HG03558 (cell line): ENCODE data around the gene GABRD.

Experiments
- ATAC-seq: cut with Tn5 transposase; IDR thresholded peaks from one replicate; pipeline ENCODE4 v1.9.1; 2021; ENCODE audit warnings: moderate number of reproducible peaks; ENCODE audit not compliant: unreplicated experiment; ENCODE audit errors: extremely low read depth

GABRD gene

GRCh38 chr1:1984560-1985070 is 34.5 kb upstream of the GABRD start:
- no peak for ATAC-seq

- no peak for ATAC-seq
Observed at GRCh38 chr1:1985375-1986050, 33.6 kb upstream of the GABRD start.

GRCh38 chr1:1986451-1987141 is 32.5 kb upstream of the GABRD start:
- no peak for ATAC-seq

GRCh38 chr1:1987142-1987510 is 32.0 kb upstream of the GABRD start:
- no peak for ATAC-seq

GRCh38 chr1:1988061-1988945 is 30.8 kb upstream of the GABRD start:
- ATAC-seq = no peak

GRCh38 chr1:1989102-1989542 is 30.0 kb upstream of the GABRD start:
- ATAC-seq = no peak

- ATAC-seq = no peak
Observed at GRCh38 chr1:1989789-1990188, 29.4 kb upstream of the GABRD start.

- no peak for ATAC-seq
Observed at GRCh38 chr1:1990222-1990621, 28.9 kb upstream of the GABRD start.

GRCh38 chr1:1994536-1994935 is 24.6 kb upstream of the GABRD start:
- no peak for ATAC-seq

GRCh38 chr1:1996207-1996651 is 22.9 kb upstream of the GABRD start:
- no peak for ATAC-seq

- ATAC-seq = no peak
Observed at GRCh38 chr1:1997576-1997975, 21.6 kb upstream of the GABRD start.

GRCh38 chr1:2000432-2000831 is 18.7 kb upstream of the GABRD start:
- ATAC-seq = no peak

- no peak for ATAC-seq
Observed at GRCh38 chr1:2000850-2001249, 18.3 kb upstream of the GABRD start.

GRCh38 chr1:2001773-2002411 is 17.3 kb upstream of the GABRD start:
- ATAC-seq = no peak

GRCh38 chr1:2003541-2004131 is 15.5 kb upstream of the GABRD start, which contains the start of gene CFAP74:
TSS of gene CFAP74 (minus strand) at chr1:2003786. CDS start at chr1:1990956, 12,830 bp downstream.
- ATAC-seq = no peak

- no peak for ATAC-seq
Observed at GRCh38 chr1:2004856-2005255, 14.3 kb upstream of the GABRD start.

GRCh38 chr1:2009101-2010053 is 9.8 kb upstream of the GABRD start:
- no peak for ATAC-seq

GRCh38 chr1:2014181-2014580 is 5.0 kb upstream of the GABRD start:
- ATAC-seq = no peak
